Myometrial cell (primary cell): Measurements from ENCODE around the gene TMEM164. TPM values are rescaled to one million over a fixed set of nuclear protein-coding genes. Genes with fewer than 3 reads are reported as not detected.

Experiments used
- total RNA-seq: library from RNA; depleted of rRNA; stranded (reverse); fragments of >200 nt; gene quantifications from 2 replicates; pipeline ENCODE4 v1.2.3, GENCODE V29; 2015

The TMEM164 gene
- total RNA-seq: 17.0 and 19.7 TPM in 2 replicates

DNA sequence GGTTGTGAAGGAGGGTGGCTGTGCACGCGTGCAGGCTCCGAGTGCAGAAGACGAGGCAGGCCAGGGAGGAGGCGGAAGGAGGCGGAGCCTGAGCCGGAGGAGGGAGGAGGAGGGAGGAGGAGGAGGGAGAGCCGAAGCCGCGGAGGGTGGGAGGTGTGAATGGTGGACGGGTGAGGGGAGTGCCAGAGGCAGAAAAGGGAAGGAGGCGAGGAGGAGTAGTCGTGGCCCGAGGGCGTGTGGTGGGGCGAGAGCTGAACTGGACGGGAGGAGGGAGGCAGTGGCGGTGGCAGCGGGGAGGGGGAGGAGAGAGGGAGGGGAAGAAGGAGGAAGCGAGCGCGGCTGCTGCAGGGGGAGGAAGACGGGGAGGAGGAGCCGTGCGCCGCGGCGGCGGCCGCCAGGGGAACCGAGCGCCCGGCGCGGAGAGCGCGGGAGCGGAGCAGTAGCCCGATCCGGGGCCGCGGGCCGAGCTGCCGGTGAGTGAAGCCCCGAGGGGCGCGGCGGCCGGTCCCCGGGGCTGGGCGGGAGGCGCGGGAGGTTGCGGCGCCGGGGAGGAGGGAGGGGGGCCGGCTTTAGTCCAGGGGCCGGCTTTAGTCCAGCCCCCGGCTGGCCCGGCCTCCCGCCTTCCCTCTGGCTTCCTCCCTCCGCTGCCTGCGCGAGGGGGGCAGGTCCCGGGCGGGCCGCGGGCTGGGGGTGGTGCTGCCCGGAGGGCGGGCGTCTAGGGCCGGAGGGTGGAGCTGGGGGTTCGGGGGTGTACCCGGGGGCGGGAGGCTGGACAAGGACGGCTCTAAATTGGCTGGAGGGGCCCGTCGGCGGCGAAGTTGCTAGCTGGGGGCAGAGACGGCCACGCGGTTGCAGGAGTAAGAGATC lies at the start of gene TMEM164:
Gene TMEM164, plus strand, starts transcription at position 815 of the 867 bp plus-strand sequence. CDS start 661 bp downstream, outside the sequence.

